Hepatocyte (in vitro differentiated cells): ENCODE data around the gene RSPRY1. TPM values are rescaled to one million over a fixed set of nuclear protein-coding genes. Genes with fewer than 3 reads are reported as not detected.

Experiments used
- DNase-seq: peaks from one replicate; pipeline ENCODE4 v3.0.0-alpha.2; 2016; ENCODE audit warnings: low spot score
- H2AFZ ChIP-seq: fragments of 200-600 bp; sonication (generic); 2 replicates; pipeline ENCODE4 v1.6.0; 2016; ENCODE audit warnings: antibody characterized with exemption, mild to moderate bottlenecking
- H3K27ac ChIP-seq: fragments of 200-600 bp; sonication (generic); 2 replicates; pipeline ENCODE4 v1.5.1; 2016; ENCODE audit warnings: mild to moderate bottlenecking
- H3K27me3 ChIP-seq: fragments of 200-600 bp; sonication (generic); 2 replicates; pipeline ENCODE4 v1.6.1; 2016
- H3K36me3 ChIP-seq: fragments of 200-600 bp; sonication (generic); replicated peaks from 2 replicates; pipeline ENCODE4 v1.5.1; 2016; ENCODE audit warnings: low read depth; ENCODE audit not compliant: insufficient read depth
- H3K4me1 ChIP-seq: fragments of 200-600 bp; sonication (generic); 2 replicates; pipeline ENCODE4 v1.5.1; 2016; ENCODE audit warnings: mild to moderate bottlenecking, moderate library complexity; ENCODE audit not compliant: insufficient read depth
- H3K4me2 ChIP-seq: fragments of 200-600 bp; sonication (generic); 2 replicates; pipeline ENCODE4 v1.6.0; 2016
- H3K4me3 ChIP-seq: fragments of 200-600 bp; sonication (generic); 2 replicates; pipeline ENCODE4 v1.5.1; 2016; ENCODE audit warnings: mild to moderate bottlenecking
- H3K79me2 ChIP-seq: fragments of 200-600 bp; sonication (generic); 2 replicates; pipeline ENCODE4 v1.6.0; 2017; ENCODE audit warnings: mild to moderate bottlenecking
- H3K9me2 ChIP-seq: fragments of 200-600 bp; sonication (generic); replicated peaks from 2 replicates; pipeline ENCODE4 v1.6.0; 2017; ENCODE audit warnings: mild to moderate bottlenecking; ENCODE audit not compliant: insufficient read depth
- H3K9me3 ChIP-seq: fragments of 200-600 bp; sonication (generic); 2 replicates; pipeline ENCODE4 v1.5.1; 2016; ENCODE audit warnings: low read depth, mild to moderate bottlenecking
- H4K20me1 ChIP-seq: fragments of 200-600 bp; sonication (generic); 2 replicates; pipeline ENCODE4 v1.6.0; 2016; ENCODE audit warnings: mild to moderate bottlenecking; ENCODE audit not compliant: insufficient read depth, poor library complexity, severe bottlenecking
- EZH2 ChIP-seq: fragments of 200-600 bp; sonication (generic); IDR thresholded peaks from 2 replicates; pipeline ENCODE4 v1.6.1; 2016; ENCODE audit warnings: antibody characterized with exemption, mild to moderate bottlenecking, borderline replicate concordance
- EZH2phosphoT487 ChIP-seq: fragments of 200-600 bp; sonication (generic); IDR thresholded peaks from one replicate; pipeline ENCODE4 v1.6.1; 2018; ENCODE audit warnings: antibody characterized with exemption, mild to moderate bottlenecking, low read depth, moderate library complexity; ENCODE audit not compliant: unreplicated experiment, severe bottlenecking
- WGBS: methylation state at CpG from one replicate; pipeline ENCODE4 v1.1.6; 2016; ENCODE audit warnings: low lambda C conversion rate; ENCODE audit errors: missing lambda C conversion rate; 5-methylcytosine and 5-hydroxymethylcytosine counted together
- polyA plus RNA-seq: library from polyadenylated mRNA; unstranded; fragments of >200 nt; fragmentation: Nextera tagmentation; extraction: Ambion mirVana; gene quantifications from 2 replicates; pipeline ENCODE4 v1.2.1, GENCODE V29; 2016
- total RNA-seq: library from RNA; depleted of rRNA; stranded (reverse); fragments of >200 nt; gene quantifications from 2 replicates; pipeline ENCODE4 v1.2.3, GENCODE V29; 2014
- TF ChIP-seq, protein P1 (sequence below): fragments of 200-600 bp; sonication (generic); IDR thresholded peaks from 2 replicates; pipeline ENCODE4 v1.5.1; 2016; ENCODE audit warnings: antibody characterized with exemption, mild to moderate bottlenecking; ENCODE audit not compliant: poor library complexity

Gene RSPRY1
- total and polyA plus RNA-seq, 2 experiments from 2014 or later = 42.3 to 57.5 TPM

DNA sequence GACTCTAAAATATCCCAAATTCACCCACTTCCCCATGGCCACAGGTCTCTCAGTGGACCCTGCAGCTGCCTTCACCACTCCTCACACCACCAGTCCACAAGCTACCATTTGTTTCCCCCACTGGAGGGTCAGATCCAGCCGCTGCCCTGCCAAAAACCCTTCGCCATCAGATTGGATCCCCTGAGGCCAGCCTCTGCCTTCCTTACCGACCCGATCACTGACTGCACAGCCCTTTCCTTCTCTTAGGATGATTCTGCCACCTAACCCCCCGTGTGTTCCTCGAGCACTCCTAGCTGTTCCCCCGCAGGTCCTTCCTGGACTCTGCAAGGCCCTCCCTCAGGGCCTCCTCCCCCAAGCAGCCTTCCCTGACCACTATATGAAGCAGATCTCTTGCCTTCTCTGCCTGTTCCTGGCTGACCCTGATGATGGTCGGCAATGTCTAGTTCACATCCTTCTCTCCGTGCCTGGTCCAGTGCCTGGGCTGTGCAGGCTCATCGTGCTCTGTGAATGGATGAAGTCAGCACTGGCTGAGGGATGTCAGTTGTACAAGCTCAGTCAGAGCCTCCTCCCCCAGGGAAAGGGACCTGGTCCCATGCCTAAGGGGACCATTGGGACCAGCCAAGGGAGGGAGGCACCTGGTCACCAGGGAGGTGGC, 47.7 kb upstream of the RSPRY1 start:
- no peak overlapping the region for H3K4me3 ChIP-seq
- no peaks in the 10 kb centered on the region for H4K20me1 ChIP-seq
- H3K4me2 ChIP-seq = no peak overlapping the region
- H3K27ac ChIP-seq = no peak overlapping the region
- H3K27me3 ChIP-seq = no peaks in the 10 kb centered on the region
- TF ChIP-seq EZH2phosphoT487 = no peak
- TF ChIP-seq, protein P1, sequence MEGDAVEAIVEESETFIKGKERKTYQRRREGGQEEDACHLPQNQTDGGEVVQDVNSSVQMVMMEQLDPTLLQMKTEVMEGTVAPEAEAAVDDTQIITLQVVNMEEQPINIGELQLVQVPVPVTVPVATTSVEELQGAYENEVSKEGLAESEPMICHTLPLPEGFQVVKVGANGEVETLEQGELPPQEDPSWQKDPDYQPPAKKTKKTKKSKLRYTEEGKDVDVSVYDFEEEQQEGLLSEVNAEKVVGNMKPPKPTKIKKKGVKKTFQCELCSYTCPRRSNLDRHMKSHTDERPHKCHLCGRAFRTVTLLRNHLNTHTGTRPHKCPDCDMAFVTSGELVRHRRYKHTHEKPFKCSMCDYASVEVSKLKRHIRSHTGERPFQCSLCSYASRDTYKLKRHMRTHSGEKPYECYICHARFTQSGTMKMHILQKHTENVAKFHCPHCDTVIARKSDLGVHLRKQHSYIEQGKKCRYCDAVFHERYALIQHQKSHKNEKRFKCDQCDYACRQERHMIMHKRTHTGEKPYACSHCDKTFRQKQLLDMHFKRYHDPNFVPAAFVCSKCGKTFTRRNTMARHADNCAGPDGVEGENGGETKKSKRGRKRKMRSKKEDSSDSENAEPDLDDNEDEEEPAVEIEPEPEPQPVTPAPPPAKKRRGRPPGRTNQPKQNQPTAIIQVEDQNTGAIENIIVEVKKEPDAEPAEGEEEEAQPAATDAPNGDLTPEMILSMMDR = no peak
- TF ChIP-seq EZH2 = no peak
- WGBS = 85% methylated on average over 9 of the region's 10 CpGs
- no peak for DNase-seq
- H3K4me1 ChIP-seq = peaks cover 2% of the 10 kb centered on the region
- H3K9me2 ChIP-seq = no peaks in the 10 kb centered on the region
- H3K79me2 ChIP-seq = no peaks in the 10 kb centered on the region
- H2AFZ ChIP-seq = no peak overlapping the region
- H3K36me3 ChIP-seq = no peaks in the 10 kb centered on the region
- H3K9me3 ChIP-seq = no peaks in the 10 kb centered on the region

DNA sequence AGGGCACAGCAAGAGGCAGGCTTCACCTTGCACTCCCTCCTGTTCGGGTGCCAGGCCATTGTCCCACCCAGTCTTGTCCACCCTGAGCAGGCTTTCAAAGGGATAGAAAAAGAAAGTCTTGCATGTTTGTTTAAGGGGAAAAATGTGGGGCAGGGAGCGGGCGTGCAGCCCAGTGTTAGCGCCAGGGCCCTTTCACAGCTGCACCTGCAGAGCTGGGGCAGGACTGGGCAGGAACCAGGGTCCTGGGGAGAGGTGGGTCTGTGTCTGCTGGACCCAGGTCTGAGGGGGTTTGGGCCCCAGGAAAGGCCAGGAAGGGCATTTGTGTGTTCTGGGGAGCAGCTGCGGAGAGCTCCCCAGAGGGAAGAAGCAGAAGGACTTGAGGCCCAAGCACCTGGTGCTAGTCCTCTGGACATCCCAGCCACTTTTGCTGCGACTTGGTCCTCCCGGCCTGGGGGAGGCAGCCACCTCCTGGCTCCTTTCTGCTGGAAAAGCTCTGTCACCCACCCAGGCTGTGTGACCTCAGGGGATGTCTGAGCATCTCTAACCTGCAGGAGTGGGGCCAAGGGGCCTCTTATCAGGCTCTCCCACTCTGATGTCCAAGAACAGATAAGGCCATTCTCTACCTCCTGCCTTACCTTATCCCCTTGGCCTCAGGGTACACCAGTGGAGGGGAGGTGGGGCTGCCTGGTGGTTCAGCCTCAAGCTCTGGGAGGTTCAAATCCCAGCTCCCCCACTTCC, 45.0 kb upstream of the RSPRY1 start:
- Histone ChIP-seq H3K27me3 (no peaks in the 10 kb centered on the region), H4K20me1 (no peaks in the 10 kb centered on the region), H3K79me2 (no peaks in the 10 kb centered on the region), H3K4me2 (no peak overlapping the region), H3K4me3 (no peak overlapping the region), H3K9me2 (no peaks in the 10 kb centered on the region), H3K4me1 (peaks cover 8% of the 10 kb centered on the region), H3K27ac (no peak overlapping the region), H3K9me3 (no peaks in the 10 kb centered on the region), H3K36me3 (no peaks in the 10 kb centered on the region), H2AFZ (no peak overlapping the region)
- TF ChIP-seq EZH2 = no peak
- TF ChIP-seq, protein P1 = no peak
- no peak for TF ChIP-seq EZH2phosphoT487
- DNase-seq = no peak
- WGBS = 83% methylated on average over 7 of the region's 7 CpGs

DNA sequence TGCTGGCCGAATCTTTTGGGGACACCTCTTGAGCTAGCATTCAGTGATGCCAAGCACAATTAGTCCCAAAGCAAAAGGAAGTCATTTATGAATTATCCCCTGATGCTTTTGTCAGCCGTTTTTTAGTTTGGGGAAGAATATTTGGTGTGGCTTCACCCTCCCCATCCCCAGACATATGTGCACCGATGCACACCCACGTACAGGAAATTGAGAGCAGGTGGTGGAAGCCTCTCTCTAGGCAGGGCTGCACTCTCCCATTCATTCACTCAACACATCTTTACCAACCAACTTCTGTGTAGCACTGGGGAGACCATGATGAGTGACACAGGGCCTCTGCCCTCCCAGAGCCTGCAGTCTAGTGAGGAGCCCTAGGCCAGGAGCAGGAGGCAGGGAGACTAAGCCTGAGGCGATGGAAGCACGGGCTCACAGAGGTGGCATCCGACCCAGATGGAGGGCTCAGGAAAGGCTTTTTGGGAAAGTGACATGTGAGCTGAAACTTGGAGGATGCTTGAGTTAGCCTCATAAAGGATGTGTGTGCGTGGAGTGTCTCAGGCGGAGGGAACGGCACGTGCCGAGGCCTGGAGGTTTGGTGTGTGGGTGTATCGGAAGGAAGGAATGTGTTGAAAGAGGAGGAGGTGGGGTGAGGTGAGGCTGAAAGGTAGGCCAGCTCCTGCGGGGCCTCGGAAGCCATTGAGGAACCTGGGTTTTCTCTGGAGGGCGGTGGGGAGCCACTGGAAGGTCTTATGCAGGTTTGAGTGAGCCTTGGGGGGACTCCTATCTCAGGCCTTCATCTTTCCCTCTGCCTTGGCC, 44.1 kb upstream of the RSPRY1 start:
- Histone ChIP-seq H2AFZ (no peak overlapping the region), H3K79me2 (no peaks in the 10 kb centered on the region), H3K27me3 (no peaks in the 10 kb centered on the region), H4K20me1 (no peaks in the 10 kb centered on the region), H3K9me3 (no peaks in the 10 kb centered on the region), H3K27ac (no peak overlapping the region), H3K4me2 (no peak overlapping the region), H3K4me1 (peaks cover 8% of the 10 kb centered on the region), H3K4me3 (no peak overlapping the region), H3K36me3 (no peaks in the 10 kb centered on the region), H3K9me2 (no peaks in the 10 kb centered on the region)
- no peak for DNase-seq
- TF ChIP-seq EZH2phosphoT487 (no peak), EZH2 (no peak)
- TF ChIP-seq, protein P1 = no peak
- WGBS = 77% methylated on average over 16 of the region's 16 CpGs
